NCI-H2227 (cell line): ENCODE measurements around the gene STK31.
"Not testable (repeated sequence)": the region's sequence is repeated elsewhere in the genome, so short reads cannot be mapped to it uniquely, and the experiment has no call there.

ENCODE experiments used
- DNase-seq: peaks from one replicate; lab custom pipeline; 2025; ENCODE audit not compliant: unreplicated experiment; lab: John Stamatoyannopoulos, UW

The STK31 gene

DNA sequence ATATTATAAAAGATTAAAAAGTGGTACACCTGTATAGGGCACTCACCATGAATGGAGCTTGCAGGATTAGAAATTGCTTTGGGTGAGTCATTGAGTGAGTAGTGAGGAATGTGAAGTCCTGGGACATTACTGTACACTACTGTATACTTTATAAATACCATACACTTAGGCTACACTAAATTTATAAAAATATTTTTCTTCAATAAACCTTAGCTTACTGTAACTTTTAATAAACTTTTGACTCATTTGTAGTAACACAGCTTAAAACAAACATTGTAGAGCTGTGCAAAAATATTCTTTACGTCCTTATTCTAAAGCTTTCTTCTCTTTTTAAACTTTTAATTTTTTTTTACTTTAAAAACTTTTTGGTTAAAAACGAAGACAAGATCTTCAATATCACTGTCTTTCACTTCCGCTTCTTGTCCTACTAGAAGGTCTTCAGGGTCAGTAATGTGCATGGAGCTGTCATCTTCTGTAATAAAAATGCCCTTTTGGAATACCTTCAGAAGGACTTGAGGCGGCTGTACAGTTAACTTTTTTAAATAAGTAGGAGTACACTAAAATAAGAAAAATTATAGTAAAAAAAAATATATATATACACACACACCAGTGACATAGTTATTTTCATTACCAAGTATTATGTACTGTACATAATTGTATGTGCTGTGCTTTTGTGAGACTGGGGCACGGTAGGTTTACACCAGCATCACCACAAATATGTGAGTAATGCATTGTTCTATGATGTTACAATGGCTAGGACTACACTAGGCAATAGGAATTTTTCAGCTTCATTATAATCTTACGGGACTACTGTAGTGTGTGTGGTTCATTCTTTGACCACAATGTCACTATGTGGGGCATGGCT lies 3.5 kb downstream of the STK31 start:
- DNase-seq: no peak

DNA sequence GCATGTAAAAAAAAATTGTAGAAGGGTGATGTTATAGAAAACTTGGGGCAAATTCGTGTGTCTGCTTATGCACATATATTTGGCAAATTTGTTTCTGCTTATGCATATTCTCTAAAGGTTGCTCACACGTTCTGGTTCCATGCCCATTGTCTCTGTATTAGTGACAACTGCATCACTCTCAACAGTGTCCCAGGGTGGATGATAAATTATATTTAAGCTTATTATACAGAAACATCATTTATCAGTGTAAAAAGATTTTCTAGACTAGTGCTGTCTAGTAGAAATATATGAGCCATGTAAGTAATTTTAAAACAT lies 4.1 kb downstream of the STK31 start:
- DNase-seq: no peak

DNA sequence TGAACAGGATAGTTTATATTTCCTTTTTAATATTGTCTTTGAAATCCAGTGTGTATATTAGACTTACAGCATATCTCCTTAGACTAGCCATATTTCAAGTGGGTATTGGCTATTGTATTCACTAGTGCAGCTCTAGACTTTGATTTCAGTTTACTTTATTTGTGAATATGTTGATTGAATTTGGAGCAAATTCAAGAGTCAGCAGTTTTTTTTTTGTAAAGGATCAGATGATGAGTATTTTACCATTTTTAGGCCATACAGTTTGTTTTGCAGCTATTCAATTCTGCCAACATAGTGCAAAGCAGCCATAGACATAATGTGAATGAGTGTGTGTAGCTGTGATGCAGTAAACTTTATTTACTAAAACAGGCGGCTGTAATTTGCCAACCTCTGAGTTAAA lies 4.6 kb downstream of the STK31 start:
- no peak for DNase-seq

DNA sequence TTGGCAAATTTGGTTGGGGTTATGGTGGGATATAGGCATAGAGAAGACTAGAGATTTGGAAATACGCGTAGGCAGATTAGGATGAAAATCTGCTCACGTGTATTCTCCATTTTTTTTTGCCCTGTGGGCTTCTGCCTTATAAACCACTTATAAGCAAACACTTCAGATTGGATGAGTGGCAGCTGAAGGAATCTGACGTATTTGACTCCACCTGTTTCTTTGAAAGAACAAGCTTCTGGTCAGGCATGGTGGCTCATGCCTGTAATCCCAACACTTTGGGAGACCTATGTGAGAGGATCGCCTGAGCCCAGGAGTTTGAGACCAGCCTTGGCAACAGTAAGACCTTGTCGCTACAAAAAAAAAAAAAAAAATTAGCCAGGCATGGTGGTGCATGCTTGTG lies 5.1 kb downstream of the STK31 start:
- no peak for DNase-seq

DNA sequence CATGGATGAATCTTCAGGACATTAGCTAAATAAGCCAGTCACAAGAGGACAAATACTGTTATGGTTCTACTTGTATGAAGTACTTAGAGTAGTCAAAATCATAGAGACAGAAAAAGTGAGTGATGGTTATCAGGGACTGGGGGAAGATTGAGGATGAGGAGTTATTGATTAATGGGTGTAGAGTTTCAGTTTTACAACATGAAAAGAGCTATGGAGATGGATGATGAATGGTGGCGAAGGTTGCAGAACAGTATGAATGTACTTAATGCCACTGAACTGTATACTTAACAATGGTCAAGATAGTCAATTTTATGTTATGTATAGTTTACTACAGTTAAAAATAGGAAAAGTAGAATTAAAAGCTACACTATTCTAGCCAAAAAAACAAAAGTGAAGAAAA lies 7.8 kb downstream of the STK31 start:
- DNase-seq: no peak

DNA sequence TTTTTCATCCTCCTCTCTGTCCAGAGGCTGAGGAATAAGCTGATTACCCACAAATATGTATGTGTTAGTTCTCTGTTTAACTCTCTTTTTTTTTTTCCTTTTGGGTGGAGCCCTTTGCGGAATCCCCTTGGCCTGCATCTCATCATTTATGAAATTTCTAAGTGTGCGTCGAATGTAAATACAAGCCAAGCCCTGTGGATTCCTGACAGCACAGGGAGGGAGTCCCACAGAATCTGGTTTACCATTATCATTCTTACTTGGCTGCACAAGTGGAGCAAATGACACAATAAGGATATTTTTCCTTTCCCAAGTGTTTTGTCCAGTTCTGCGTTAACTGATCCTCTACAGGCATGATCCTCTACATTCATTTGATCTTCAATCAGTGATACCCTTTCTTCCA lies 11.4 kb downstream of the STK31 start:
- DNase-seq: no peak

DNA sequence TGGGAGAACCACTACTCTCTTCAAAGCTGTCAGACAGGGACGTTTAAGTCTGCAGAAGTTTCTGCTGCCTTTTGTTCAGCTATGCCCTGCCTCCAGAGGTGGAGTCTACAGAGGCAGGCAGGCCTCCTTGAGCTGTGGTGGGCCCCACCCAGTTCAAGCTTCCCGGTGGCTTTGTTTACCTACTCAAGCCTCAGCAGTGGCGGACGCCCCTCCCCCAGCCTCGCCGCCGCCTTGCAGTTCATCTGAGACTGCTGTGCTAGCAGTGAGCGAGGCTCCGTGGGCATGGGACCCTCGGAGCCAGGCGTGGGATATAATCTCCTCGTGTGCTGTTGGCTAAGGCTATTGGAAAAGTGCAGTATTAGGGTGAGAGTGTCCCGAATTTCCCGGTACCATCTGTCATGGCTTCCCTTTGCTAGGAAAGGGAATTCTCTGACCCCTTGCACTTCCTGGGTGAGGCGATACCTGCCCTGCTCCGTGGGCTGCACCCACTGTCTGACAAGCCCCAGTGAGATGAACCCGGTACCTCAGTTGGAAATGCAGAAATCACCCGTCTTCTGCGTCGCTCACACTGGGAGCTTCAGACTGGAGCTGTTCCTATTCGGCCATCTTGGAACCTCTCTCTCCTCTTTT lies 12.7 kb downstream of the STK31 start:
- not testable (repeated sequence) for DNase-seq

DNA sequence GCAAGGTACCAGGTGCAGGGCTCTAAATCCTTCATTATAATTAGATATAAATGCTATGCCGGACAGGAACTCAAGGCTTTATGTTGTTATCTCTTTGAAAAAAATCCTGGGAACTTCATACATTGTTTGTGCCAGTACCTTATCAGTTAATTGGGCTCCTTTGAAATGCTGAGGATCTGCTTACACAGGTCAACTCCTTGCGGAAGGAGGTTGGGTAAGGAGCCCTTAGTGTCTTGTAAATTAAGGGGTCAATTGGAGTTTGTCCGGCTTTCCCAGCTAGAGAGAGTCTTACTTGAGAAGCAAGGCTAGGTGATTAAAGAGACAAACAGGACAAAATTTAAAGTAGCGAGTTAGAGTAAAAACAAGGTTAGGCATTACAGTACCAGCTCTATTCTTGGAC lies 14.1 kb downstream of the STK31 start:
- DNase-seq: peak; percentile 1

DNA sequence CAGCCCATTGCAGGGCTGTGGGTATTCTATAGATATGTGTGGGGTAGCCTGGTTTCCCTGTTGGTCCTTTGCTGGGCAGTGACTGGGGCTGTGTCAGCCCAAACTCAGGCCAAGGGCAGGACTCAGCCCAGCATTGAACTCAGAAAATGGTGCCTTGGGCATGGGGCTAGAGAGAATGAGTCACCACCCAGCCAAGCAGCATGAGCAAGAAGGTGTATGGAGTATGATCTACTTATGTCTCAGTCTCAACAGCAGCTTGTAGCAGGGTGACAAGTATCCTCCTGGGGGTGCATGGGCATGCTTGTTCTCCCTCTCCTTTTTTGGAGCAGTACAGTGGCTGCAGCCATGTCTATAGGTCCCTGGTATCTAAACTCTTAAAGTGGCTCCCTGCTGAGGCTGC lies 32.0 kb downstream of the STK31 start:
- no peak for DNase-seq

DNA sequence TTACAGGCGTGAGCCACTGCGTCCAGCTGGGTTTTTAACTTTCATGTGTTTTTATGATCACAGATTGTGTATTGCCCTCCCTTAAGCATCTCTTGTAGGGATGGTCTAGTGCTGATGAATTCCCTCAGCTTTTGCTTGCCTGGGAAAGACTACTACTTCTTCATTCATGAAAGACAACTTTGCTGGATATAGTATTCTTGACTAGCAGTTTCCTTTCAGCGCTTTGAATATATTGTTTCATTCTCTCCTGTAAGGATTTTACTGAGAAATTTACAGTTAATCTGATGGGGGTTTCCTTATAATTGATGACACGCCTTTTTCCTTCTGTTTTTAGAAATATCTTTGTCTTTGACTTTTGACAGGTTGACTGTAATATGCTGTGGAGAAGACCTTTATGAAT lies 33.2 kb downstream of the STK31 start:
- no peak for DNase-seq

DNA sequence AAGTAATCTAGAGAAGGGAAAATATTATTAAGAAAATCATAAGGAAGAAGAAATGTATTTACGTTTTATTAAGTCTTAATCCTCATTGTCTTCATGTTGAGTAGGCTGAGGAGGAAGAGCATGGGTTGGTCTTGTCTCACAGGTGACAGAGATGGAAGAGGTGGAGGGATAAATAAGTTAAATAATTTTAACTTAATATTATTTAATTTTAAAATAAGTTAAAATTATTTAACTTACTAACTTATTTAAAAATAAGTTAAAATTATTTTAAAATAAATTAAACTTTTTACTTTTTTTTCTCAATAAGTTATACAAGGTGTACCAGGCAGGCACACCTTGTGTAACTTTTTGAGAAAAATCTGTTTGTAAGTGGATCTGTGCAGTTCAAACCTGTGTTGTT lies 36.6 kb downstream of the STK31 start:
- DNase-seq: no peak

DNA sequence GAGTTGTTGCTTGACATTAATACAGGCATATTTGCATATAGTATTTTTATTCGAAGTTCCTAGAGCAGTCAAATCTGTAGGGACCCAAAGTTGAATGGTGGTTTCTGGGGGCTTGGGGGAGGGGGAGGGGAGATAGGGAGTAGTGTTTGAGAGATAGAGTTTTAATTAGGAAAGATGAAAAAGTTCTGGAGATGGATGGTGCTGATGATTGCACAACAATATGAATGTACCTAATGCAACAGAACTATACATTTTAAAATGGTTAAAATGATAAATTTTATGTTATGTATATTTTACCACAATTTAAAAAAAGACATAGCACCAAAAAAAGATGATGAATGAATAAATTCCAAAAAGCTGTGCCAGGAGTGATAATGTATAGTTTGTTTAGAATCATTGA lies 41.8 kb downstream of the STK31 start:
- no peak for DNase-seq

DNA sequence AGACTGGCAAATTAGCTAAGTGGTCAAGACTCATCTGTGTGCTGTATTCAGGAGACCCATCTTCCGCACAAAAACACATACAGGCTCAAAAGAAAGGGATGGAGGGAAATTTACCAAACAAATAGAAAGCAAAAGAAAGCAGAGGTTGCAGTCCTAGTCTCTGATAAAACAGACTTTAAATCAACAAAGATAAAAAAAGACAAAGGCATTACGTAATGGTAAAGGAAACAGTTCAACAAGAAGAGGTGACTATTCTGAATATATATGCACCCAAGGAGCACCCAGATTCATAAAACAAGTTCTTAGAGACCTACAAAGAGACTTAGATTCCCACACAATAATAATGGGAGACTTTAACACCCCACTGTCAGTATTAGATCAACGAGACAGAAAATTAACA lies 48.8 kb downstream of the STK31 start:
- not testable (repeated sequence) for DNase-seq

DNA sequence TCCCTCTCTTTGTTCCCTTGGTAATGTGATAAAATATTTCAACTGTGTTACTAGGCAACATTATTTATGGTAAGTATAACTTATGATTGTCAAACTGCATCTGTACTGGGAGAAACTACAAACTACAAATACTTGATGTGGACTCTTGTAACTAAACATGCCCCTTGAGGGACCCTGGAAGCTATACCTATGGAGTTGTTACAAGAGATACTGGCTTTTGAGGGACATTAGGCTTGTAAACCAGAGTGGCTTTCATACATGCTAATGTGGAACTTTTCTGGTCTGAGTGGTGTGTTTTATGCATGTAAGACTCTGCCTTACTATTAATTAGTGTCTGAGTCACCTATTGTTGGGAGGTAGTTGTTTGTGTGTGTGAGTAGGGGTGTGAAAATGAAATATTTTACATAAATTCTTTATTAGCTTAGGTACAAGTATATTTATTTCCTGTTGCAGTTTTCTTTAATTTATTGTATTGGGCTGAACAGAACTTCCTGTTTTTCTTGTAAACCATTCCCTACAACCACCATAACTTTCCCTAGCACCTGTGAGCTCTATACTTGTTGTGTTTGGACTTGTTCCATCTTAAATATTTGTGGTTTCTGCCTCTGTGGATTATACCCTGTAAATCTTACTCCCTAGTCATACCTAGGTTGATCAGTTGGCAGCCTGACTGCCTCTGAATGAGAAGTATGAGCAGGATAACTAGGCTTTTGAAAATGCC lies 49.8 kb downstream of the STK31 start:
- no peak for DNase-seq

DNA sequence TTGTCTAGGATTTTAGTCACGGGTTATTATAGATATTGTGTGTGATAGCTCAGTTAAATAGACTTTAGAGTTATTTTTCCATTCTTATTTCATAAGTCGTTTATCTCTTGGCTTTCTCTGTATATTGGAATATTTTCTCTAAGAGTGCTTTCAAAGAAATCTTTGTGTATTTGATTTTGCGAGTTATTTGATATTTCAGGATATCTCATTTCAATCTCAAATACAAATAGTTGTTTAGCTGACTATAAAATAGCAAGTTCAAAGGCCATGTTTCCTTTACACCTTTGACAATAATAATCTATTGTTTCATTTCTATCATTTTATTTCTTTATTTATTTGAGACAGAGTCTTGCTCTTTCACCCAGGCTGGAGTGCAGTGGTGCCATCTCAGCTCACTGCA lies 55.9 kb downstream of the STK31 start:
- no peak for DNase-seq

DNA sequence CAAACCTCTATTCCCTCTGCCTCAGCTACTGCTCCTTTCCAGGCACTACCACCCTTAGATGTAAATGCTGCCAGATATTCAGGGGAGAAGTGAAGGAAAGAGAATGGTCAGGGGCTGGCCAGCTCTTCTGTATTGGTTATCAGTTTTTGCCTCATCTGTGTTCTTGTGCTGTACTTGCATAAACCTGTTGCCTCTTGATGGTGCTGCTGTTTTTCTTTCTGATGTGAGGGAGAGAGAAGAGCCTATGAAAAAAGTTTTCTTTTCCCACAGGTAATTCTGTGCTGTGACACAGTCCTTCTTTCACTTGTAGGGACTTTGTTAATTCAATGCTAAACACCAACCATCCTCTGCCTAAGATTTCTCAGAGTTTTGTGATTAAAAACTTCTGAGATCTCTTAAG lies 57.5 kb downstream of the STK31 start:
- DNase-seq: no peak

DNA sequence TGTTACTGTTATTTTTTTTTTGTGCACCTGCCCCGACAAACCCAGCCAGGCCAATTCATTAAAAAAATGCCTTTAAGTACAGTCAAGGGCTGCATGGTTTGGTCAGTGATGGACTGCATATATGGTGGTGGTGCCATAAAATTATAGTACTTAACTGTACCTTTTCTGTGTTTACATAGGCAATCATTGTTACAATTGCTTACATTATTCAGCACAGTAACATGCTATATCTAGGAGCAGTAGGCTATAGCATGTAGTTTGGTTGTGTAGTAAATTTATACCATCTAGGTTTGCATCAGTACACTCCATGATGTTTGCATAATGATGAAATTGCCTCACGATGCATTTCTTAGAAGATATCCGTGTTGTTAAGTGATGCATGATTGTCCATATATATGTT lies 58.0 kb downstream of the STK31 start:
- no peak for DNase-seq

DNA sequence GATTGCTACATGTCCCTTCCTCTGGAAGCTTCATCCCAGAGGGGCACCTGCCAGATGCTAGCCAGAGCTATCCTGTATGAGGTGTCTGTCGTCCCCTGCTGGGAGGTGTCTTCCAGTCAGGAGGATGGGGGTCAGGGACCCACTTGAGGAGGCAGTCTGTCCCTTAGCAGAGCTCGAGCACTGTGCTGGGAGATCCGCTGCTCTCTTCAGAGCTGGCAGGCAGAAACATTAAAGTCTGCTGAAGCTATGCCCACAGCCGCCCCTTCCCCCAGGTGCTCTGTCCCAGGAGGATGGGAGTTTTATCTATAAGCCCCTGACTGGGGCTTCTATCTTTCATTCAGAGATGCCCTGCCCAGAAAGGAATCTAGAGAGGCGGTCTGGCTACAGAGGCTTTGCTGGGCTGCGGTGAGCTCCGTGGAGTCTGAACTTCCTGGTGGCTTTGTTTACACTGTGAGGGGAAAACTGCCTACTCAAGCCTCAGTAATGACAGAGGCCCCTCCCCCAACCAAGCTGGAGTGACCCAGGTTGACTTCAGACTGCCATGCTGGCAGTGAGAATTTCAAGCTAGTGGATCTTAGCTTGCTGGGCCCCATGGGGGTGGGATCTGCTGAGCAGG lies 69.3 kb downstream of the STK31 start:
- not testable (repeated sequence) for DNase-seq

DNA sequence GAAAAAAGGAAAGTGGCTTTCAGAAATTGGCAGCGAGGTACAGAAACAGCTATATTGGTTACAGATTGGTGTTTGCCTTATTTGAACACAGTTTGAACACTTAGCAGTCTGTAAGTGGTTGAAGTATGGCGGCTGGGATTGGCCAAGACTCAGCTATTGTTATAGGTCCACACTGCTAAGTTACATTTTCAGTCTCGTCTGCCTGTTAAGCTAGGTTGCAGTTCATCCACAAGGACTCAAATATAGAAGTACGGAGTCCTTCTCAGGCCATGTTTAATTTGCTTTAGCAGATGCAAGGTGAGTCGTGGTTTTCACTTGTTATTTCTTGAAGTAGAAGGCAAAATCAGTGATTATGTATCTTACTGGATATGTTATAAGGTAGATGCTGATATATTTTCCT lies 73.1 kb downstream of the STK31 start:
- DNase-seq: no peak

DNA sequence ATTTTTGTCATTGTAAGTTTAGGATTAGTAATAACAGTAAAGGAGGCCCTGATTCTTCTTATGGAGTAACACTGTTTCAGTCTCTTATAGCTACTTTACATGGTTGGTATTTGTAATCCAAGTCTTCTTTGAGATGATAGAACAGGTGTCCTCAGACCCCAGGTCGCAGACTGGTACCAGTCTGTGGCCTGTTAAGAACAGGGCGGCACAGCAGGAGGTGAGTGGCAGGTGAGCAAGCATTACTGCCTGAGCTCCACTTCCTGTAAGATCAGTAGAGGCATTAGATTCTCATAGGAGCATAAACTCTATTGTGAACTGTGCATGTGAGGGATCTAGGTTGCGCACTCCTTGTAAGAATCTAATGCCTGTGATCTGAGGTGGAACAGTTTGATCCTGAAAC lies 77.3 kb downstream of the STK31 start:
- no peak for DNase-seq

DNA sequence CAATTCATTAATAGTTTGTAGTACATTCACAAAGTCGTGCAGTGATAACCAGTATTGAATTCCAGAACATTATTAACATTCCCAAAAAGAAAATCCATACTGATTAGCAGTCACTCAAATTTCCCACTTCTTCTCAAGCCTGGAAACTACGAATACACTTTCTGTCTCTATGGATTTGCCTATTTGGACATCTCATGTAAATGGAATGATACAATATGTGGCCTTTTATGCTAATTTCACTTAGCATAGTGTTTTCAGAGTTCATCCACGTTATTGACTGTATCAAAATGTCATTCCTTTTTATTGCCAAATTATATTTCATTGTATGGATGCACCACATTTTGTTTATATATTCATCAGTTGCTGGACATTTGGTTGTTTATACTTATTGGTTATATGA lies 78.8 kb downstream of the STK31 start:
- no peak for DNase-seq

DNA sequence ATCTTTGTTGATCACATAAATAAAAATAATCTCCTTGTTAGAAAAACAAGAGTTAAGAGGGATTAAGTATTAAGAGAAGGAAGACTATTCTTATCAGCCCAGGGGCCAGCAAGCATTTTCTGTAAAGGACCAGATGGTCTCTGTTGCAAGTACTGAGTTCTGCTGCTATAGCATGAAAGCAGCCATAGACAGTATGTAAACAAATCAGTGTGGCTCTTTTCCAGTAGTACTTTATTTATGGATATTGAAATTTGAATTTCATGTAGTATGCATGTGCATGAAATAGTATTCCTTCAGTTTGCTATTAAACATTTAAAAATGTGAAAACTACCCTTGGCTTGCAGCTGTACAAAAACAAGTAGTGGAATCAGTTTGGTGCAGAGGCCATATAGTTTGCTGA lies 81.7 kb downstream of the STK31 start:
- DNase-seq: no peak
